ENCODE measurements around the gene ZBTB25.

ZBTB25 gene

GRCh38 chr14:64475585-64476273, 27.9 kb downstream of the ZBTB25 start:
- no peak for DNase-seq

GRCh38 chr14:64474698-64475097, 28.9 kb downstream of the ZBTB25 start:
- no peak for DNase-seq

- no peak for DNase-seq
These were observed 29.6 kb downstream of the ZBTB25 start for GRCh38 chr14:64474041-64474440.

GRCh38 chr14:64468451-64468850, 35.2 kb downstream of the ZBTB25 start:
- no peak for DNase-seq

- no peak for DNase-seq
These were observed 36.1 kb downstream of the ZBTB25 start for GRCh38 chr14:64467566-64467965.

- DNase-seq = no peak
These were observed 36.5 kb downstream of the ZBTB25 start for GRCh38 chr14:64467101-64467500.

GRCh38 chr14:64465831-64466554, 37.6 kb downstream of the ZBTB25 start:
- no peak for DNase-seq

- peak; percentile 60 for DNase-seq
These were observed 38.3 kb downstream of the ZBTB25 start, which contains the start of gene AKAP5 for GRCh38 chr14:64465191-64465822. Gene AKAP5, plus strand, starts transcription at chr14:64465499. Its CDS starts 2,896 bp downstream, at chr14:64468395.

- DNase-seq = no peak
These were observed 39.0 kb downstream of the ZBTB25 start for GRCh38 chr14:64464651-64465050.

- no peak for DNase-seq
These were observed 39.8 kb downstream of the ZBTB25 start for GRCh38 chr14:64463873-64464272.

- DNase-seq = no peak
These were observed 40.4 kb downstream of the ZBTB25 start for GRCh38 chr14:64463195-64463594.

- DNase-seq = no peak
These were observed 42.4 kb downstream of the ZBTB25 start for GRCh38 chr14:64461221-64461620.

- no peak for DNase-seq
These were observed 44.1 kb downstream of the ZBTB25 start for GRCh38 chr14:64459405-64460136.

- no peak for DNase-seq
These were observed 49.0 kb downstream of the ZBTB25 start for GRCh38 chr14:64454671-64455070.

GRCh38 chr14:64450255-64450654, 53.4 kb downstream of the ZBTB25 start:
- no peak for DNase-seq

GRCh38 chr14:64447876-64448670, 55.6 kb downstream of the ZBTB25 start:
- no peak for DNase-seq

GRCh38 chr14:64444984-64445845, 58.4 kb downstream of the ZBTB25 start:
- DNase-seq = no peak

GRCh38 chr14:64444140-64444539, 59.5 kb downstream of the ZBTB25 start:
- DNase-seq = no peak

- no peak for DNase-seq
These were observed 61.2 kb downstream of the ZBTB25 start for GRCh38 chr14:64442300-64442988.

GRCh38 chr14:64440494-64440893, 63.1 kb downstream of the ZBTB25 start:
- DNase-seq = no peak

GRCh38 chr14:64439141-64439540, 64.5 kb downstream of the ZBTB25 start:
- DNase-seq = no peak

All from stimulated activated CD4-positive, alpha-beta T cell treated with anti-CD3 and anti-CD28 coated beads, Interleukin-12 subunit alpha, Interleukin-12 subunit beta, amount 100 ng/mL, for 4 hours (primary cell).